NCI-H146 (cell line): ENCODE measurements around the gene RPGRIP1.
"Not testable (repeated sequence)": the region's sequence is repeated elsewhere in the genome, so short reads cannot be mapped to it uniquely, and the experiment has no call there.

Experiments used
- DNase-seq: peaks from one replicate; lab custom pipeline; 2025; lab: John Stamatoyannopoulos, UW

The RPGRIP1 gene

GRCh38 chr14:21279783-21280182 lies at the start of gene RPGRIP1:
TSS of gene RPGRIP1 (plus strand) at chr14:21280083. CDS start at chr14:21287977, 7,894 bp downstream.
- no peak for DNase-seq

GRCh38 chr14:21231020-21231652 lies 48.7 kb upstream of the RPGRIP1 start:
- DNase-seq = no peak

- DNase-seq = no peak
These were observed 46.3 kb upstream of the RPGRIP1 start for GRCh38 chr14:21233457-21234076.

- no peak for DNase-seq
These were observed 45.8 kb upstream of the RPGRIP1 start for GRCh38 chr14:21234112-21234511.

GRCh38 chr14:21236948-21237797 lies 42.7 kb upstream of the RPGRIP1 start:
- DNase-seq = no peak

GRCh38 chr14:21238823-21239518 lies 40.9 kb upstream of the RPGRIP1 start:
- no peak for DNase-seq

GRCh38 chr14:21240417-21240816 lies 39.5 kb upstream of the RPGRIP1 start:
- no peak for DNase-seq

GRCh38 chr14:21241218-21241819 lies 38.6 kb upstream of the RPGRIP1 start:
- DNase-seq = no peak

- DNase-seq = no peak
These were observed 35.3 kb upstream of the RPGRIP1 start for GRCh38 chr14:21244544-21244943.

GRCh38 chr14:21245813-21246212 lies 34.1 kb upstream of the RPGRIP1 start:
- DNase-seq = no peak

GRCh38 chr14:21248338-21248737 lies 31.5 kb upstream of the RPGRIP1 start:
- no peak for DNase-seq

- no peak for DNase-seq
These were observed 31.0 kb upstream of the RPGRIP1 start for GRCh38 chr14:21248739-21249411.

GRCh38 chr14:21251215-21251614 lies 28.7 kb upstream of the RPGRIP1 start:
- DNase-seq = no peak

- no peak for DNase-seq
These were observed 27.7 kb upstream of the RPGRIP1 start for GRCh38 chr14:21252149-21252548.

GRCh38 chr14:21255385-21256101 lies 24.3 kb upstream of the RPGRIP1 start:
- no peak for DNase-seq

GRCh38 chr14:21256102-21256447 lies 23.8 kb upstream of the RPGRIP1 start:
- DNase-seq = not testable (repeated sequence)

- DNase-seq = no peak
These were observed 23.1 kb upstream of the RPGRIP1 start for GRCh38 chr14:21256539-21257393.

GRCh38 chr14:21257394-21257909 lies 22.4 kb upstream of the RPGRIP1 start:
- no peak for DNase-seq
